ENCODE measurements around the gene INPP4A.

- TF ChIP-seq POLR2A (IDR thresholded peaks at IDR 0.05; ENCODE audit: insufficient read depth in 1 of 2, low read depth in 2 of 2, low read length in 2 of 2) (no peak), ZNF670 (CRISPR knock-in tag; IDR thresholded peaks at IDR 0.05; ENCODE audit: borderline replicate concordance) (no peak), ELF1 (CRISPR knock-in tag; IDR thresholded peaks at IDR 0.05) (no peak), ZXDC (CRISPR knock-in tag; IDR thresholded peaks at IDR 0.05) (no peak), MYPOP (CRISPR knock-in tag; IDR thresholded peaks at IDR 0.05) (no peak), NFATC3 (CRISPR knock-in tag; IDR thresholded peaks at IDR 0.05) (no peak), EP300 (IDR thresholded peaks at IDR 0.05; ENCODE audit: low read depth in 2 of 2, low read length in 2 of 2) (no peak), EP300 (CRISPR knock-in tag; IDR thresholded peaks at IDR 0.05; ENCODE audit: borderline replicate concordance) (no peak), ZNF274 (CRISPR knock-in tag; IDR thresholded peaks at IDR 0.05) (no peak), HMGXB4 (CRISPR knock-in tag; IDR thresholded peaks at IDR 0.05; ENCODE audit: borderline replicate concordance in 1 of 2, low read depth in 1 of 2) (no peak), PHF8 (CRISPR knock-in tag; IDR thresholded peaks at IDR 0.05) (no peak), ZNF232 (CRISPR knock-in tag; IDR thresholded peaks at IDR 0.05; ENCODE audit: borderline replicate concordance) (no peak), TBP (CRISPR knock-in tag; IDR thresholded peaks at IDR 0.05) (no peak)
These were observed 106.7 kb downstream of the INPP4A start for GRCh38 chr2:98551316-98551715.
